ENCODE results near the gene NXPH4. TPM values are rescaled to one million over a fixed set of nuclear protein-coding genes. Genes with fewer than 3 reads are reported as not detected.

Gene NXPH4
- total RNA-seq, 2 donors from 2014 or later: 0.81 TPM; not detected in 1

GRCh38 chr12:57179331-57180086 is 37.1 kb upstream of the NXPH4 start:
- Histone ChIP-seq H3K9me3 (no peaks in the 10 kb centered on the region), H3K4me3 (no peak overlapping the region), H3K4me1 (ENCODE audit: control insufficient read depth in 1 of 2, low read depth in 2 of 2) (peaks cover 0 to 13% of the 10 kb centered on the region in 2 donors), H3K27me3 (replicated peaks; ENCODE audit: insufficient read depth) (no peaks in the 10 kb centered on the region), H3K27ac (no peak overlapping the region), H3K36me3 (peaks cover 75% of the 10 kb centered on the region)
- no peak for TF ChIP-seq CTCF (IDR thresholded peaks at IDR 0.05)
- DNase-seq (ENCODE audit: low spot score) (no peak), ATAC-seq (ENCODE audit: insufficient number of reproducible peaks, low FRiP score, low read depth) (no peak)

GRCh38 chr12:57180321-57180989 is 36.1 kb upstream of the NXPH4 start:
- DNase-seq (ENCODE audit: low spot score) (no peak), ATAC-seq (ENCODE audit: insufficient number of reproducible peaks, low FRiP score, low read depth) (no peak)
- peaks cover 0 to 3% of the 10 kb centered on the region in 2 donors for H3K4me1 ChIP-seq (ENCODE audit: control insufficient read depth in 1 of 2, low read depth in 2 of 2)
- H3K36me3 ChIP-seq: peaks cover 80% of the 10 kb centered on the region
- H3K27me3 ChIP-seq (replicated peaks; ENCODE audit: insufficient read depth): no peaks in the 10 kb centered on the region
- H3K27ac ChIP-seq: no peak overlapping the region
- H3K9me3 ChIP-seq: no peaks in the 10 kb centered on the region
- no peak overlapping the region for H3K4me3 ChIP-seq
- TF ChIP-seq CTCF (IDR thresholded peaks at IDR 0.05): no peak

- H3K36me3 ChIP-seq: peaks cover 84% of the 10 kb centered on the region
- H3K4me3 ChIP-seq: no peak overlapping the region
- ATAC-seq (ENCODE audit: insufficient number of reproducible peaks, low FRiP score, low read depth): no peak
- no peaks in the 10 kb centered on the region for H3K27me3 ChIP-seq (replicated peaks; ENCODE audit: insufficient read depth)
- no peaks in the 10 kb centered on the region for H3K9me3 ChIP-seq
- H3K27ac ChIP-seq: no peak overlapping the region
- TF ChIP-seq CTCF (IDR thresholded peaks at IDR 0.05): no peak
- DNase-seq (ENCODE audit: low spot score): no peak
- H3K4me1 ChIP-seq (ENCODE audit: control insufficient read depth in 1 of 2, low read depth in 2 of 2): no peaks in the 10 kb centered on the region
Observed at GRCh38 chr12:57181072-57181471, 35.5 kb upstream of the NXPH4 start.

GRCh38 chr12:57181561-57182155 is 34.9 kb upstream of the NXPH4 start:
- Histone ChIP-seq H3K4me1 (ENCODE audit: control insufficient read depth in 1 of 2, low read depth in 2 of 2) (no peaks in the 10 kb centered on the region), H3K27ac (no peak overlapping the region), H3K4me3 (no peak overlapping the region), H3K36me3 (peaks cover 84% of the 10 kb centered on the region), H3K9me3 (no peaks in the 10 kb centered on the region), H3K27me3 (replicated peaks; ENCODE audit: insufficient read depth) (no peaks in the 10 kb centered on the region)
- DNase-seq (ENCODE audit: low spot score): no peak
- ATAC-seq (ENCODE audit: insufficient number of reproducible peaks, low FRiP score, low read depth): no peak
- TF ChIP-seq CTCF (IDR thresholded peaks at IDR 0.05): no peak

- peak; percentile 38 for ATAC-seq (ENCODE audit: insufficient number of reproducible peaks, low FRiP score, low read depth)
- H3K27ac ChIP-seq: no peak overlapping the region
- peaks cover 84% of the 10 kb centered on the region for H3K36me3 ChIP-seq
Observed at GRCh38 chr12:57182918-57183575, 33.5 kb upstream of the NXPH4 start.

More at GRCh38 chr12:57182918-57183575, 33.5 kb upstream of the NXPH4 start:
- TF ChIP-seq CTCF (IDR thresholded peaks at IDR 0.05): peak; percentile 87
- Histone ChIP-seq H3K9me3 (no peaks in the 10 kb centered on the region), H3K4me1 (ENCODE audit: control insufficient read depth in 1 of 2, low read depth in 2 of 2) (no peaks in the 10 kb centered on the region), H3K4me3 (no peak overlapping the region), H3K27me3 (replicated peaks; ENCODE audit: insufficient read depth) (no peaks in the 10 kb centered on the region)
- no peak for DNase-seq (ENCODE audit: low spot score)
